CD4-positive, alpha-beta T cell (primary cell): ENCODE results near the gene CGB2. TPM values are rescaled to one million over a fixed set of nuclear protein-coding genes. Genes with fewer than 3 reads are reported as not detected.

ENCODE experiments used
- ATAC-seq: fragments of 200-7000 bp; cut with Tn5 transposase; one replicate; pipeline ENCODE4 v1.10.0; 2022; ENCODE audit warnings: mild to moderate bottlenecking; ENCODE audit not compliant: poor library complexity
- CTCF ChIA-PET: fragments of 350-600 bp; sonication (Branson Sonifier 250); formaldehyde crosslinking; loops from one replicate; lab custom pipeline; 2021; ENCODE audit warnings: antibody characterized with exemption, inconsistent platforms; lab: Charles Lee
- POLR2A ChIA-PET: fragments of 350-600 bp; sonication (Branson Sonifier 250); formaldehyde crosslinking; loops from one replicate; lab custom pipeline; 2021; ENCODE audit warnings: antibody characterized with exemption, inconsistent platforms; lab: Charles Lee
- DNase-seq, 14 experiments: peaks; one replicate each; pipeline ENCODE4 v3.0.0-alpha.2; 2013 to 2020; ENCODE audit warnings: mixed read lengths in 2 of 14
- H3K27ac ChIP-seq, 2 donors: one replicate each; pipeline versions ENCODE4 v1.5.1 to v1.7.0; 2013; ENCODE audit warnings: low read length in 2 of 2, low read depth in 1 of 2, mild to moderate bottlenecking in 1 of 2
- H3K27me3 ChIP-seq, 2 experiments: 1 replicate in 1 of 2; 2 replicates in 1 of 2; pipeline versions ENCODE4 v1.6.1 to v1.7.0; 2013; ENCODE audit warnings: low read length in 2 of 2, control low read depth in 1 of 2, mild to moderate bottlenecking in 1 of 2, moderate library complexity in 1 of 2; ENCODE audit not compliant: insufficient read depth in 2 of 2, control insufficient read depth in 1 of 2
- H3K36me3 ChIP-seq: one replicate; pipeline ENCODE4 v1.6.1; 2013; ENCODE audit warnings: low read length, control low read depth; ENCODE audit not compliant: insufficient read depth
- H3K4me1 ChIP-seq: one replicate; pipeline ENCODE4 v1.6.1; 2013; ENCODE audit warnings: low read length, control low read depth; ENCODE audit not compliant: insufficient read depth
- H3K4me3 ChIP-seq: one replicate; pipeline ENCODE4 v1.5.1; 2013; ENCODE audit warnings: mild to moderate bottlenecking, low read length, moderate library complexity
- H3K9me3 ChIP-seq, 2 experiments: 1 replicate in 1 of 2; 2 replicates in 1 of 2; pipeline versions ENCODE4 v1.6.1 to v1.7.0; 2013; ENCODE audit warnings: low read length in 2 of 2, mild to moderate bottlenecking in 2 of 2, control low read depth in 1 of 2, moderate library complexity in 1 of 2; ENCODE audit not compliant: control insufficient read depth in 1 of 2, insufficient read depth in 1 of 2
- H3K27ac Mint-ChIP-seq: one replicate; pipeline ENCODE4 v1.8.0; 2020; ENCODE audit warnings: mixed read lengths
- H3K27me3 Mint-ChIP-seq: one replicate; pipeline ENCODE4 v1.8.0; 2021; ENCODE audit warnings: mixed read lengths
- H3K36me3 Mint-ChIP-seq: one replicate; pipeline ENCODE4 v1.8.0; 2021; ENCODE audit warnings: low read depth, mixed read lengths
- H3K4me1 Mint-ChIP-seq: one replicate; pipeline ENCODE4 v1.8.0; 2021; ENCODE audit warnings: low read depth, mixed read lengths
- H3K4me3 Mint-ChIP-seq: one replicate; pipeline ENCODE4 v1.8.0; 2020; ENCODE audit warnings: mild to moderate bottlenecking, mixed read lengths
- H3K9me3 Mint-ChIP-seq: one replicate; pipeline ENCODE4 v1.8.0; 2020; ENCODE audit warnings: mixed read lengths
- CTCF ChIP-seq: fragments of 200-600 bp; IDR thresholded peaks from one replicate; pipeline ENCODE4 v1.8.0; 2022; ENCODE audit warnings: antibody characterized with exemption, mild to moderate bottlenecking
- intact Hi-C, 2 experiments: fragments of 100-400 bp; cut with DNase I in 1 of 2; cut with micrococcal nuclease in 1 of 2; formaldehyde crosslinking; loops; one replicate each; pipeline versions ENCODE4 v1.15.1 to v1.9.0; 2023 to 2025; cut with DNase I, micrococcal nuclease
- total RNA-seq, 174 experiments: library from RNA in 2 of 174; stranded (reverse) in 2 of 174; gene quantifications; one replicate each; pipeline ENCODE4 v1.2.3 and lab custom pipeline; 2021 to 2026

The CGB2 gene
- total RNA-seq, 2 experiments from 2014 or later: not detected

GRCh38 chr19:48986211-48986610 is 45.5 kb upstream of the CGB2 start:
- TF ChIP-seq CTCF: no peak
- DNase-seq (no peak), ATAC-seq (no peak)
- POLR2A ChIA-PET: no interaction called here
- no peak overlapping the region for H3K4me3 Mint-ChIP-seq
- Histone ChIP-seq H3K36me3 (peaks cover 41% of the 10 kb centered on the region), H3K27me3 (no peaks in the 10 kb centered on the region), H3K4me3 (no peak overlapping the region), H3K9me3 (no peaks in the 10 kb centered on the region), H3K4me1 (peaks cover 7% of the 10 kb centered on the region), H3K27ac (no peak overlapping the region)
- peaks cover 62% of the 10 kb centered on the region for H3K36me3 Mint-ChIP-seq
- intact Hi-C loops: no loop called here
- peaks cover 5% of the 10 kb centered on the region for H3K4me1 Mint-ChIP-seq
- no peaks in the 10 kb centered on the region for H3K9me3 Mint-ChIP-seq
- CTCF ChIA-PET: no interaction called here
- H3K27ac Mint-ChIP-seq: no peak overlapping the region
- no peaks in the 10 kb centered on the region for H3K27me3 Mint-ChIP-seq

- DNase-seq (no peak), ATAC-seq (no peak)
- no peak overlapping the region for H3K27ac ChIP-seq
- peaks cover 33% of the 10 kb centered on the region for H3K36me3 ChIP-seq
- no peak overlapping the region for H3K4me3 ChIP-seq
- no peaks in the 10 kb centered on the region for H3K9me3 ChIP-seq
- Mint-ChIP-seq H3K9me3 (no peaks in the 10 kb centered on the region), H3K36me3 (peaks cover 54% of the 10 kb centered on the region), H3K4me3 (no peak overlapping the region), H3K4me1 (peaks cover 10% of the 10 kb centered on the region), H3K27me3 (no peaks in the 10 kb centered on the region), H3K27ac (no peak overlapping the region)
- no peak for TF ChIP-seq CTCF
- intact Hi-C loops: no loop called here
- H3K4me1 ChIP-seq: peaks cover 18% of the 10 kb centered on the region
- CTCF ChIA-PET: no interaction called here
- POLR2A ChIA-PET: no interaction called here
- no peaks in the 10 kb centered on the region for H3K27me3 ChIP-seq
These were observed 44.4 kb upstream of the CGB2 start for GRCh38 chr19:48987323-48987722.

GRCh38 chr19:48988286-48988685 is 43.4 kb upstream of the CGB2 start:
- CTCF ChIA-PET: no interaction called here
- POLR2A ChIA-PET: no interaction called here
- no peak overlapping the region for H3K27ac Mint-ChIP-seq

More at GRCh38 chr19:48988286-48988685, 43.4 kb upstream of the CGB2 start:
- Histone ChIP-seq H3K36me3 (peaks cover 29% of the 10 kb centered on the region), H3K27me3 (no peaks in the 10 kb centered on the region), H3K27ac (no peak overlapping the region), H3K4me3 (no peak overlapping the region), H3K4me1 (peaks cover 25% of the 10 kb centered on the region), H3K9me3 (no peaks in the 10 kb centered on the region)
- Mint-ChIP-seq H3K9me3 (no peaks in the 10 kb centered on the region), H3K4me1 (peaks cover 17% of the 10 kb centered on the region), H3K27me3 (no peaks in the 10 kb centered on the region), H3K36me3 (peaks cover 53% of the 10 kb centered on the region), H3K4me3 (no peak overlapping the region)
- TF ChIP-seq CTCF: no peak
- DNase-seq (no peak), ATAC-seq (no peak)
- intact Hi-C loops: no loop called here
